Superior temporal gyrus (tissue), 1 donor: ENCODE results near the gene TTC29.
"Not testable (repeated sequence)": the region's sequence is repeated elsewhere in the genome, so short reads cannot be mapped to it uniquely, and the experiment has no call there.

Experiments used
- DNase-seq: peaks from one replicate; pipeline ENCODE4 v3.0.0-alpha.2; 2016; ENCODE audit errors: extremely low spot score

Gene TTC29

DNA sequence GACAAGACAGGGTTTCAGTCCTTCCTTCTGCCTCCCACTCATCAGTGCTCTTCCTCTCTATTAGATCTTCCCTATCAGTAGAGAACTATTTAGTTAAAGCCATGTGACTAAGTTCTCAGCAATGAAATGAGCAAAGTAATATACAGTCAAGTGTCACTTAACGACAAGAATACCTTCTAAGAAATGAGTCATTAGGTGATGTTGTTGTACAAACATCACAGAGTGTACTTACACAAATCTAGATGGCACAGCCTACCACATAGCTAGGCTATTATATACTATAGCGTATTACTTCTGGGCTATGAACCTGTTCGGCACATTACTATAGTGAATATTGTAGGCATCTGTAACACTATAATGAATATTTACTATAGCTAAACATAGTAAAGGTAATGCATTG, 235.7 kb downstream of the TTC29 start:
- no peak for DNase-seq

DNA sequence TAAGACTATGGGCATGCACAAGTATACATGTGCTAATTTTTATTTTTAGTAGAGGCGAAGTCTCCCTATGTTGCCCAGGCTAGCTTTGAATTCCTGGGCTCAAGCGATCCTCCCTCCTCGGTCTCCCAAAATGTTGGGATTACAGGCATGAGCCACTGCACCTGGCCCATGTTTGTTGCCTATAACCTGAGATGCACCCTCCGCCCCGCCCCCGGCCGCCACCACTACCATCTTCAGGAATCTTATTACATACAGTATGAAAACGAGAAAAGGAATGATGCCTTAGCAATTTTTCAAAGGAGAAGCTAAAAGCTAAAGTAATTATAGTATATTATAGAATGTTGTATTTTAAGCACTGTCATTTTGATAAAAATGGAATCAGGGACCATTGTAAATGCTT, 245.8 kb downstream of the TTC29 start:
- no peak for DNase-seq

DNA sequence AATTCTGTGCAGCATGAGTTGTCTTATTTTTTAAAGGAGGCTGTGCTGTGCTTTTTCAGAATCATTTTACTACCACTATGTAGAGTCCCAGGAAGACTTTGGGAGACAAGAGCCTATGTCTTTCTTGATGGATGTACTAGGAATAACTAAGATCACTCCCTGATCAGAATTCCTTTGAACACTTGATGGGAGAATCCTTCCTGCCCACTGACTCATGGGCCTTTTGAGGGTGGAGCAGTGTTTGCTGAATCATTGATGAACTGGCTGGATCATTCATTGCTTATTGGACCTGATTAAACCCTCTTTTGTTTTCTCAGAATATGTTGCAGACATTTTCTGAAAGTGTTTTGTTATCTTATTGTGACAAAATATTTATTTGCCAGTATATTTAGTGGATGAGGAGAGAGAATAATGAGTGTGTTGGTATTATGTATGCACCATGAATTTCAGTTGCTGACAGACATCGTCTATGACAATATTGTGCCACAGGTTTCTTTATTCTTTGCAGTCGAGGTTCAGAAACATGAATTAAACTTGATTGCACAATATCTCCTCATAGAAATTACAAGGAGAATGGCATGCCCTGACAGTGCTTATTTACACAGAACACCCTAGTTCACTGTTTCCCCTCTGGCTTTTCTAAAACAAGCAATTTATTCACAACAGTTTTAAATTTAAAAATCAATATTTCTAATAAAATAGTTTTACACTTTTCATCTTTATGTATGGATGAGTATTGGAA, 270.7 kb downstream of the TTC29 start:
- DNase-seq = no peak

DNA sequence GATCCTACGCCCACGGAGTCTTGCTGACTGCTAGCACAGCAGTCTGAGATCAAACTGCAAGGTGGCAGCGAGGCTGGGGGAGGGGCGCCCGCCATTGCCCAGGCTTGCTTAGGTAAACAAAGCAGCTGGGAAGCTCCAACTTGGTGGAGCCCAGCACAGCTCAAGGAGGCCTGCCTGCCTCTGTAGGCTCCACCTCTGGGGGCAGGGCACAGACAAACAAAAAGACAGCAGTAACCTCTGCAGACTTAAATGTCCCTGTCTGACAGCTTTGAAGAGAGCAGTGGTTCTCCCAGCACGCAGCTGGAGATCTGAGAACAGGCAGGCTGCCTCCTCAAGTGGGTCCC, 281.7 kb downstream of the TTC29 start:
- DNase-seq = not testable (repeated sequence)

DNA sequence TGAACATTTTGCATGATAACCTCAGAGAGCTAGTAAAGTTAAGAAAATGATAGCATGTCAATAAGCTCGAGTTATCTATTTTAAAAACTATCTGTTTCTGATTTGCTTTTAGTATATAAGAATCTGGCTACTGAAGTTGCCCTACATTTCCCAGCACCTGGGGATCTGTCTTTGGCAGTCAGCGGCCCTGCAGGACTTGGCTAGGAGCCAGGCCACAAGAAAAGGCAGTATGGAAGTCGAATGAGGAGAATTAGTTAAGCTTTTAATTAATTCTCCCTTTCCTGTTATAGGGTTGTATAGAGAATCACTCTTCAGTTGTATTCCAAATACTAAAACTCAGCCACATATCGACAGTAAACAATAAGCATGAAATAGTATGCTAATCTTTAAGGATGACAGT, 284.3 kb downstream of the TTC29 start:
- DNase-seq = no peak
